ENCODE results near the gene LACC1.

- TF ChIP-seq CTCF (IDR thresholded peaks at IDR 0.05) (no peak), EZH2 (IDR thresholded peaks at IDR 0.05; ENCODE audit: borderline replicate concordance, insufficient read depth, low read depth, low read length, poor library complexity, severe bottlenecking) (no peak)
These were observed 40.8 kb upstream of the LACC1 start for GRCh38 chr13:43838909-43839308.

Measured in B cell (primary cell).